SJCRH30 (cell line): ENCODE data around the gene ZNF653. TPM values are rescaled to one million over a fixed set of nuclear protein-coding genes. Genes with fewer than 3 reads are reported as not detected.
"Not testable (repeated sequence)": the region's sequence is repeated elsewhere in the genome, so short reads cannot be mapped to it uniquely, and the experiment has no call there.

Source experiments
- DNase-seq, 2 experiments: peaks; one replicate each; pipeline ENCODE4 v3.0.0-alpha.2; 2015 to 2020
- H3K27ac ChIP-seq: fragments of 250-450 bp; sonication (Bioruptor Pico); 2 replicates; pipeline ENCODE4 v1.5.1; 2020; ENCODE audit warnings: mild to moderate bottlenecking, moderate library complexity
- H3K27me3 ChIP-seq: fragments of 250-450 bp; sonication (Bioruptor Pico); 2 replicates; pipeline ENCODE4 v1.5.1; 2020; ENCODE audit warnings: mild to moderate bottlenecking, moderate library complexity
- H3K36me3 ChIP-seq: fragments of 250-450 bp; sonication (Bioruptor Pico); 2 replicates; pipeline ENCODE4 v1.5.1; 2020; ENCODE audit warnings: mild to moderate bottlenecking, moderate library complexity
- H3K4me1 ChIP-seq: fragments of 250-450 bp; sonication (Bioruptor Pico); 2 replicates; pipeline ENCODE4 v1.5.1; 2020; ENCODE audit warnings: mild to moderate bottlenecking, moderate library complexity
- H3K4me3 ChIP-seq: fragments of 250-450 bp; sonication (Bioruptor Pico); 2 replicates; pipeline ENCODE4 v1.5.1; 2020; ENCODE audit warnings: mild to moderate bottlenecking, moderate library complexity
- H3K9me3 ChIP-seq: fragments of 250-450 bp; sonication (Bioruptor Pico); replicated peaks from 2 replicates; pipeline ENCODE4 v1.5.1; 2020; ENCODE audit warnings: mild to moderate bottlenecking, moderate library complexity
- total RNA-seq: library from RNA; depleted of rRNA; stranded (reverse); fragments of >200 nt; shearing (Covaris generic); gene quantifications from 2 replicates; pipeline ENCODE4 v1.2.3, GENCODE V29; 2014

The ZNF653 gene
- total RNA-seq, 1 experiment from 2014 or later: 3.5 TPM

DNA sequence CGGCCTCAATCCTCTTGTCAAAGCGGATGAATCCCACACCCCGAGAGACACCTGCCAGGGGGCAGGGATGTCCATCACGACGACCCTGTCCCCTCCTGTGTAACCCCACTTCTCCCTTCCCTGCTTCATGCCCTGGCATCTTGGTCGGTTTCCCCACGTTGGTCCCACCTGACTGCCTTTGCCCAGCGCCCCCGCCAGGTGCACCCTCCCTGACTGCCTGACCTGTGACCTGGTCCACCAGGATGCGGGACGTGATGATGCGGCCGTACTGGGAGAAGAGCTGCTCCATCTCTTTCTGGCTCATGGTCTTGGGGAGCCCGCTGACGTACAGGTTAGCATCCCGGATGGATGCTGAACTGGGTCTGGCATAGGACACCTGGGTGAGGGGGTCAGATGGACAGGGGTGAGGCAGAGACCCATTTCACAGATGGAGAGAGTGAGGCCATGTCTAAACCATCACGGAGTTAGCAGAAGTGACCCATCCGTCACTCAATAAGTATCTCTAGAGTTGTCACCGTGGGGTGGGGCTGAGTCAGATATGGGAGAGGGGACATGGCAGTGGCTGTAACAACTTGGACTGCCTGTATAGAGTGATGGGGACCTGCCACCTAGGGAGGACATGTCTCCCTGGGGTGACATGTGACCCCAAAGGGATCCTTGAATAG, 47.3 kb downstream of the ZNF653 start:
- Histone ChIP-seq H3K36me3 (no peaks in the 10 kb centered on the region), H3K27me3 (no peaks in the 10 kb centered on the region), H3K9me3 (no peaks in the 10 kb centered on the region), H3K4me3 (no peak overlapping the region), H3K4me1 (no peaks in the 10 kb centered on the region), H3K27ac (no peak overlapping the region)
- DNase-seq: no peak

DNA sequence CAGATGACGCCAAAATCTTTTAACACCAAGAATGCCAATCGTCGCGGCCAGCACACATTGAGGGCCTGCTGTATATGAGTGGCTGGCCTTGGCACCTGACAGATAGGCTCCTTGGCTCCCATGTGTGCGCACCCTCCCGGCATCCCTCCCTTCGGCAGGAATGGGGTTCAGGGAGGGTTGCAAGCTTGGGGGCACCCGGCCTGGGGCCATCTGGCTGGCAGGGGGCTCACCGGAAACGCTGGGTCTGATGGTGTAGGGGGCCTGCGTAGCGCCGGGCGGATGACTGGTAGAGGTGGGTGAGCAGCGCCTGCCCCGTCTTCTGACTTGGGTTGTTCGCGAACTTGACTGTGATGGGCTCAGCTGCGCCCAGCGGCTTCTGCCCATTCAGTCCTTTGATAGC, 47.8 kb downstream of the ZNF653 start:
- Histone ChIP-seq H3K4me3 (no peak overlapping the region), H3K27ac (no peak overlapping the region), H3K4me1 (no peaks in the 10 kb centered on the region), H3K27me3 (no peaks in the 10 kb centered on the region), H3K36me3 (no peaks in the 10 kb centered on the region), H3K9me3 (no peaks in the 10 kb centered on the region)
- no peak for DNase-seq

DNA sequence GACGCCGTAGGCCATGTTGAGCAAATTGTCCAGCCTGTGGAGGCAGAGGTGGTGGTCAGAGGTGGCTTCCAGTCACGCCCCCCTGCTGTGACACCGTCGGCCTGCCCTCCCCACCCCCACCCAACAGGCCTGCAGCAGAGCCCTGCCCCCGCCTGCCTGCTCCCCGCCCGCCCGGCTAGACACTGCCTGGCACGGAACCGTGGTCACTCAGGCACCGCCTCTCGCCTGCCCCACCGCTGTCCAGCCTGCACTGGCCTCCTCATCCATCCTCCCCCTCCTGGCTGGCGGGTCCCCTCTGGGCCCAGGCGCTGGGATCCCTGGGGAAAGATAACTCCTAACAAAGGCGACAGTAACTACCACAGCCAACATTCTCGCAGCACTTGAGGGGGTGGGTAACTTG, 48.5 kb downstream of the ZNF653 start:
- Histone ChIP-seq H3K4me1 (no peaks in the 10 kb centered on the region), H3K36me3 (no peaks in the 10 kb centered on the region), H3K27ac (no peak overlapping the region), H3K9me3 (no peaks in the 10 kb centered on the region), H3K27me3 (no peaks in the 10 kb centered on the region), H3K4me3 (no peak overlapping the region)
- no peak for DNase-seq

DNA sequence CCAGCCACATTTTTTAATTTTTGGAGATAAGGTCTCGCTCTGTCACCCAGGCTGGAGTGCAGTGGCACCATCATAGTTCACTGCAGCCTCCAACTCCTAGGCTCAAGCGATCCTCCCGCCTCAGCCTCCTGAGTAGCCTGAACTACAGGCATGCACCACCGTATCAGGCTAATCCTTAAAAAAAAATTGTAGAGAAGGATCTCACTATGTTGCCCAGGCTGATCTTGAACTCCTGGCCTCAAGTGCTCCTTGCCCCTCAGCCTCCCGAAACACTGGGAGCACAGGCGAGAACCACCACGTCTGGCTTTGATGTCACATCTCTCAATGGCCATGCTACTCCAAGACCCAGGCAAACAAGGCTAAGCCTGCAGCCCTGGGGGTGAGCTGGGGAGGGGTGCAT, 49.0 kb downstream of the ZNF653 start:
- Histone ChIP-seq H3K9me3 (no peaks in the 10 kb centered on the region), H3K27me3 (no peaks in the 10 kb centered on the region), H3K4me3 (no peak overlapping the region), H3K4me1 (0 out of 2 replicates have a peak, but pooled peaks cover 2% of the 10 kb centered on the region), H3K36me3 (no peaks in the 10 kb centered on the region), H3K27ac (no peak overlapping the region)
- no peak for DNase-seq

DNA sequence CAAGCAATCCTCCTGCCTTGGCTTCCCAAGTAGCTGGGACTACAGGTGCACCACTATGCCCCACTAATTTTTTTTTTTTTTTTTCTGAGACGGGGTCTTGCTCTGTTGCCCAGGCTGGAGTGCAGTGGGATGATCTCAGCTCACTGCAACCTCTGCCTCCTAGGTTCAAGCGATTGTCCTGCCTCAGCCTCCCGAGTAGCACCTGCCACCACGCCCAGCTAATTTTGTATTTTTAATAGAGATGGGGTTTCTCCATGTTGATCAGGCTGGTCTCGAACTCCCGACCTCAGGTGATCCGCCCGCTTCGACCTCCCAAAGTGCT, 50.4 kb downstream of the ZNF653 start:
- H3K27ac ChIP-seq, H3K9me3 ChIP-seq, DNase-seq, H3K36me3 ChIP-seq, H3K4me1 ChIP-seq, H3K4me3 ChIP-seq, H3K27me3 ChIP-seq: not testable (repeated sequence)

DNA sequence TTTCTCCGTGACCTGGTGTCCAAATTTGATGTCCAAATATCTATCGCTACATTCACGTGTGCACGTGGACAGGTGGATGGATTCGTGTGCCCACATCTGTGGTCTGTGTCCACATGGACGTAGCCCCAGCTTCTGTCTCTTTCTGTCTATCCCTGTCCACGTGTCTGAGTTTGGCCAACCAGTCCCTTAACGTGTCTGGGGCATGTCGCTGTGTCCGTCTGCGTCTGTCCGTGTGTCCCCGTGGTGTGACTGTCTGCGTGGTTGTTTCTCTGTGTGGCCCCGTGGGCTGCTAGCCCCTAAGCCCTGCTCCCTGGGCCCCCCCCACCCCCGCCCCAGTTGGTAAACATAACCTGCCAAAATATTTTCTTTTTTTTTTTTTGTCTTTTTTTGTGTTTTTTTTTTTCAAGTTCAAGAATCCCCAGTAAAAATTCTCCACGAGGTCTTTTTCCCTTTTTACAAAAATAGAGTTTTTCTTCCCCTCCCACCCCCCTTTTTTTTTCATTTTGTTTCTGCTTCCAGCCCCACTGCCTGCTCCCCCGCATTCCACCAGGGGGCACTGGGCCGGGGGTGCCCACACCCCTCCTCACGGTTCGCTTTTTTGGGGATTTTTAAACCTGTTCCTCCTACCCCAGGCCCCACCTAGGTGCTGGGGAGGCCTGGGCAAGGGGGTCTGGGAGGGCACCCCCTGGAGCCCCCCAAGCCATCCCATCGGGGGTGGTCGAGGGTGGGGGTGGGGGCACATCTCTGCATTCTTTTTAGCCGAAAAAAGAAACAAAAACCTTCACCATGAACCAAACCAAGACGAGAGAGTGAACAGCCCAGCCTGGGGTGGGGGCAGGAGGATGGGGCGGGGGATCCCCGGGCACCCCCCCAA, 51.9 kb downstream of the ZNF653 start:
- no peak for DNase-seq
- H3K4me3 ChIP-seq: no peak overlapping the region
- H3K27me3 ChIP-seq: no peaks in the 10 kb centered on the region
- H3K27ac ChIP-seq: no peak overlapping the region
- 0 out of 2 replicates have a peak, but pooled peaks cover 2% of the 10 kb centered on the region for H3K4me1 ChIP-seq
- no peaks in the 10 kb centered on the region for H3K9me3 ChIP-seq
- peaks cover 4% of the 10 kb centered on the region; the same call in 1 of the 2 replicates for H3K36me3 ChIP-seq

DNA sequence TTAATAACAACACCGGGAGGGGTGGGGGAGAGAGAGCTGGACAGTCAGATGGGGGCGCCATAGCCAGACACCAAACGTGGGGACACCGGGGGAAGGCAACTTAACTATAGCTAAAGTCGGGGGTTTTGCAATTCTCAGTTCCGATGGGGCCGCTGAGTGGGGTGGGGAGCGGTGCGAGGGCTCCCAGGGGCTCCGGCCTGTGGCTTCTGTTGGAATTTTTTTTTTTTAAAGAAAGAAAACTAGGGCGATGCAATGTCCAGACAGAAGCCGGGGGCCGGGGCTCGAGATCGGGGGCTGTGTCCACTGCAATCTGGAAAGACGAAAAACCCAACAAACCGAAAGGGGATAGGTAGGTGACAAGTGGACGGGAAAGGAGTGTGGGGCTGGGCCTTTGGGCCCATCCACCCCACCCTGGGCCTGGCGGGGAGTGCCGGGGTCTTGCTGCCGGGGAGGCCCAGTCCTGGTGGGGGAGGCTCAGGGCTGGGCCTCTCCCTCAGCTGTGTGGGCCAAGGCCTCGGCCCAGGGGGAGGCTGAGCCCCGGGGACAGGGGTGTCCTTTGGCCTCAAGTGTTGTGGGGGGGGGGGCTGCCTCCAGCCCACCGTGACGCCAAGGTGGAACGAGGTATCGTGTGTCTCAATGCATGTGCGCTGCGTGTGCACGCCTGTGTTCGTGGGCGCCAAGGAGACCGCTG, 52.9 kb downstream of the ZNF653 start:
- Histone ChIP-seq H3K27ac (no peak overlapping the region), H3K27me3 (no peaks in the 10 kb centered on the region), H3K9me3 (no peaks in the 10 kb centered on the region), H3K36me3 (peaks cover 7% of the 10 kb centered on the region; the same call in 1 of the 2 replicates), H3K4me3 (peak overlapping the region; percentile 25), H3K4me1 (0 out of 2 replicates have a peak, but pooled peaks cover 2% of the 10 kb centered on the region)
- peak in 1 of 2 experiments; percentile 47 for DNase-seq

DNA sequence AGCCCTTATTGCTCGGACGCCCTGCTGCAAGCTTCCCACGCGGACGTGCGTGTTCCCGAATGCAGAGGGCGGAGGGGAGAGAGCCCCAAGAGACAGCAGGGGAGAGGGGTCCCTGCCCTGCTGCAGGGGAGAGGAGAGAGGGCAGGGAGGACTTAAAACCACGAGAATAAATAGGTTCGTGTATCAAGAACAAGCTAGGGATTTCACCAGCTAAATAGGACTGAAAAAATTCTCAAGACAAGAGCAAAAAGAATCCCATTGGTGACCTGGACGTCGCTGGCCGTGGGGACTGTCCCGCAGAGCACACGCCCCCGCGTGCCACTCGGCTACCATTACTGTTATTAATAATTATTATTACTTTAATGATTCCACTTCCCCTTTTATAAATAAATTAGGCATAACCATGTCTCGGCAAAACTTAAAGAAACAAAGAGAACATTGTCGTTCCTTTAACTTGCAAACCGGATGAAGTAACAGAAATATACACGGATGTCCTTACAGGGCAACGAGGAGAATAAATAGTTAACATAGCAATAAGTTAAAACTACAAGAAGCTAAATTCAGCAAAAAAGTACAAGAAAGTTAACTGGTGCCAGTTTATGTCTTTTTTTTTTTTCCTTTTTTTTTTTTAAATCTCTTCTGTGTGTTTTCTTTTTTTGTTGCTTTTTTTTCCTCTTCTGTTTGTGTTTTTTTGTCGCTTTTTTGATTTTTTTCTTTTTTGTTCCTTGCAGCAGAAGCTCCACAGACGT, 53.6 kb downstream of the ZNF653 start:
- no peak for DNase-seq
- Histone ChIP-seq H3K9me3 (no peaks in the 10 kb centered on the region), H3K36me3 (peaks cover 7% of the 10 kb centered on the region; the same call in 1 of the 2 replicates), H3K27me3 (no peaks in the 10 kb centered on the region), H3K4me1 (0 out of 2 replicates have a peak, but pooled peaks cover 2% of the 10 kb centered on the region), H3K4me3 (peak overlapping the region; percentile 25), H3K27ac (no peak overlapping the region)

DNA sequence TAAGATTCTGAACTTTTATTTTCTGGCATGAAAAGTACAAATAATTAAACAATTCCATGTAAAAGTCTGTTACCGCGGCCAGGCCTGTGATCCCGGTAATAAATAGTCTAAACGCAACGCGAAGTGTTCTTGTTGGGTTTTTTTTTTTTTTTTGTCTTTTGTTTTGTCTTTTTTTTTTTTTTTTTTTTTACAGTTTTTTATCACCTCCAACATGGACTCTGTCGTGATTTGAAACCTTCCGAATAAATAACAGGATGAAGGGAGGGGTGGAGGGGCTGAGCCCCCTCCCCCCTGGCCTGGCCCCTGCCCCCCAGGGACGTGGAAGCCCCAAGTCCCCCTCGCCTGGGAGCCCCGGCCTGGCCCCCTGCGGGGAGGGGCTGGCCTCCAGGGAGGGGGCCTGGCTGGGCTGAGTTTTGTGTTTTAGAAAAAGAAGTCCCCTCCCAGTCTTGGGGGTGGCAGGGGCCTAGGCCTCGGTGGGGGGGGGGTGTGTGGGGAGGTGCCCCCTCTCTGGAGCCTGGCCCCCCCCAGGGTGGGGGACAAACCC, 54.2 kb downstream of the ZNF653 start:
- H3K27ac ChIP-seq: no peak overlapping the region

DNA sequence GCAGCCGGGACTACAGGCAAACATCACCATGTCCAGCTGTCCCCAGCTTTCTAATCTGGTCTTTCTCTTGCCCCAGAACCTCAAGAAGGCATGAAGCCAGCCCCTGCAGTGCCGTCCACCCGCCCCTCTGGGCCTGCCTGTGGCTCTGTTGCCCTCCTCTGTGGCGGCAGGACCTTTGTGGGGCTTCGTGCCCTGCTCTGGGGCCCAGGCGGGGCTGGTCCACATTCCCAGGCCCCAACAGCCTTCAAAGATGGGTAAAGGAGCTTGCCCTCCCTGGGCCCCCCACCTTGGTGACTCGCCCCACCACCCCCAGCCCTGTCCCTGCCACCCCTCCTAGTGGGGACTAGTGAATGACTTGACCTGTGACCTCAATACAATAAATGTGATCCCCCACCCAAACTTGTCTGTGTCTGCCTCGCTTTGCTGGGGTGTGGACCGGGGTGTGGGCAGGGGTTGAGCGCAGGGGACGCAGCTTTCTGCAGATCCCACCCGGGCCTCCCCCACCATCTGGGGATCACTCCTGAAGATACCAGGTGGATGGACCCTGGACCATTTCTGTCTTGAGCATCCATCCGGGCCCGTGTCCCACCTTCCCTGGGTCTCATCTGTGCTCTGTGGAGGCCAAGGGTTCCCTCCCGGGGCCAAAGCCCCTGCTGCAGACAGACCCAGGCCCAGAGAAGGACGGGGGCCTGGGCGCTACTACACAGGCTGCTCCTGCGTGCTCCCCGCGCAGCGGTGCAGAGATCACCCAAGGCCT, 54.9 kb downstream of the ZNF653 start:
- no peak overlapping the region for H3K4me3 ChIP-seq
- peaks cover 11% of the 10 kb centered on the region; the same call in 1 of the 2 replicates for H3K36me3 ChIP-seq
- no peak overlapping the region for H3K27ac ChIP-seq
- H3K27me3 ChIP-seq: no peaks in the 10 kb centered on the region
- DNase-seq: no peak
- 0 out of 2 replicates have a peak, but pooled peaks cover 2% of the 10 kb centered on the region for H3K4me1 ChIP-seq
- H3K9me3 ChIP-seq: no peaks in the 10 kb centered on the region

More for the DNA sequence above, 54.2 kb downstream of the ZNF653 start:
- H3K36me3 ChIP-seq: peaks cover 11% of the 10 kb centered on the region; the same call in 1 of the 2 replicates
- 0 out of 2 replicates have a peak, but pooled peaks cover 2% of the 10 kb centered on the region for H3K4me1 ChIP-seq
- no peaks in the 10 kb centered on the region for H3K27me3 ChIP-seq
- no peaks in the 10 kb centered on the region for H3K9me3 ChIP-seq
- no peak for DNase-seq
- H3K4me3 ChIP-seq: no peak overlapping the region

DNA sequence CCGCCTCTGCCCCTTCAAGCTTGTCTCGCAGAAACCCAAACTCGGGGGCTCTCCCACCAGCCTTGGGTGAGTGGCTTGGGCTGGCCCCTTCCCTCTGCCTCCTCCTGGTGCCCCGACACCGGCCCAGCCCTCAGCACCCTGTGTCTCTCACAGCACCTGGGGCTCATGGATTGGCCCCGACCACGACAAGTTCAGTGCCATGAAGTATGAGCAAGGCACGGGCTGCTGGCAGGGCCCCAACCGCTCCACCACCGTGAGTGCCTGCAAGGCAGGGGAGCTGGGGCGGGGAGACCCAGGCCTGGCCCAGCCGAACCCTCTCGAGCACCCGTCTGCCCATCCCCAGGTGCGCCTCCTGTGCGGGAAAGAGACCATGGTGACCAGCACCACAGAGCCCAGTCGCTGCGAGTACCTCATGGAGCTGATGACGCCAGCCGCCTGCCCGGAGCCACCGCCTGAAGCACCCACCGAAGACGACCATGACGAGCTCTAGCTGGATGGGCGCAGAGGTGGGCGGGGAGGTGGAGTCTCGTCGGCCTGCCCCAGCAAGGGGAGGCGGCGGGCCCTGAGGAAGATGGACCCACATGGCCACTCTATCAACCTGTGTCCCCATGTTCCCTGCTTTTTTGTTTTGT, 56.6 kb downstream of the ZNF653 start:
- no peak overlapping the region for H3K4me3 ChIP-seq
- peaks cover 11% of the 10 kb centered on the region; the same call in 1 of the 2 replicates for H3K36me3 ChIP-seq
- H3K9me3 ChIP-seq: no peaks in the 10 kb centered on the region
- H3K4me1 ChIP-seq: 0 out of 2 replicates have a peak, but pooled peaks cover 2% of the 10 kb centered on the region
- no peak for DNase-seq
- H3K27me3 ChIP-seq: no peaks in the 10 kb centered on the region
- H3K27ac ChIP-seq: no peak overlapping the region

DNA sequence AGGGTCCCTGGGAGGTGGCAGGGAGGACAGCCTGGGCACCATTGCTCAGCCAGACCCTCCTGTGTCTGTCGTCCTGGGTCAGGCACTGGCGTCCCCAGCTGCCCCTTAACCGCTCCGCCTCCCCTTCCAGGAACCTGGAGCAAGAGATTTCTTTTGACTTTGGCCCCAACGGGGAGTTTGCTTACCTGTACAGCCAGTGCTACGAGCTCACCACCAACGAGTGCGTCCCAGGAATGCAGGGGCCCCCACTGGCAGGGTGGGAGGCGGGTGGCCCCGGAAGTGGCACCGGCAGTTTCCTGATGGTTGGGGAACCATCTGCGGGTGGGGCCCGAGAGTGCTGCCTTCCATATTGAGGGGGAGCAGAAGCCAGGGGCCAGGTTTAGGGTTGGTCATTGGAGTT, 57.2 kb downstream of the ZNF653 start:
- Histone ChIP-seq H3K4me3 (no peak overlapping the region), H3K27me3 (no peaks in the 10 kb centered on the region), H3K27ac (no peak overlapping the region), H3K36me3 (peaks cover 11% of the 10 kb centered on the region; the same call in 1 of the 2 replicates), H3K4me1 (0 out of 2 replicates have a peak, but pooled peaks cover 2% of the 10 kb centered on the region), H3K9me3 (no peaks in the 10 kb centered on the region)
- no peak for DNase-seq
